Inflammatory macrophage treated with lipopolysaccharide for 1 hour (primary cell): ENCODE results near the gene ANKRD31.

ENCODE experiments used
- DNase-seq, 2 donors: peaks; one replicate each; pipeline ENCODE4 v3.0.0-alpha.2; 2020 to 2022

Gene ANKRD31

DNA sequence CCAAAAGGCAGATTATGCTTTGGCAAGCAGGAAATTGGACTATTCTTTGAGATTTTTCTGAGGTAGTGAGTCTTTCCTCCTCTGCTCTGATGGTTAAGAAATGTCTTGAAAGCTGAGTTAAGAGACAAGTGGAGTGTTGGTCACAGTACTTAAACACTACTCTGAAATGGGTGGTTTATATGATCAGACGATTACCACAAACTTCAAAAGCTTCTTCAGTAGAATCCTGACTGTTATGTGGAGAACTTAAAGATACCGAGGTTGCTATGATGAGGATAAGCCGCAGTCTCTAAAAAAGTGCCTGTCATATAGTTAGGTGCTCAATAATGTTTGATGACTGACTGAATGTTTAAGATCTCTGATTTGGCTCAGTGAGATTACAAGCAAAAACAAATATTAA lies 208.6 kb downstream of the ANKRD31 start:
- DNase-seq: no peak

DNA sequence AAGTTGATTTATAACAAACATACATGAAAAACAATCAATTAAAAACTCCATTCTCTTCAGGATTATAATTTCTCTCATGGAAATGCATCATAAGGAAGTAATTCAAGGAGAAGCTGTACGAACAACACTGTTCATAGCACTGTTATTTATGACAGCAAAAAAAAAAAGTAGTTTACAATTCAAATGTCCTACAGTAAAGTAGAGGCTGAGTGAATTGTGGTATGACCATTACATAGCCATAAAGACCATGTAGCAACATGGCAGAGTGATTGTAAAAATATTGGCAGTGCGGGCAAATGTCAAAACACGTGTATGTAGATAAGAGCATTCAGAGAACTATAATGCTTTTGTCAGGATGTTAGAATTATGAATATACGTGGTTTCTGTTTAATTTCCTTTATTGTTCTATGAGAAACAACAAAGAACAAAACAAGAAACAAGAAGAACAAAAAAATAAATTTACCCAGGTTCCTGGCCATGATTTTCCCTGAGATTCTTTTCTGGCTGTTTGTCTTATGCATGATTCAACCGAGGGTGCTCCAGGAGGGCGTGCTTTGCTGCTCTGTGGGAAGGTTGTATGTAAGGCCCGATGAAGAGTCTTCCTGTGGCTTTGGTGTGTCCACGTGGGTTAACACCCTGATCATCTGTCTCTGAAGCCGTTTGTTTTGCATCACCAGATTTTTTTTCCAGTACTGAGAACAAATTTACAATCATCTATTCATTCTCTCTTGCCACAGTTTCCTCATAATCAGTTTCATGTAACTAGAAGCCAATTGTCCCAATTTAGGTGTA lies 213.1 kb downstream of the ANKRD31 start:
- no peak for DNase-seq

DNA sequence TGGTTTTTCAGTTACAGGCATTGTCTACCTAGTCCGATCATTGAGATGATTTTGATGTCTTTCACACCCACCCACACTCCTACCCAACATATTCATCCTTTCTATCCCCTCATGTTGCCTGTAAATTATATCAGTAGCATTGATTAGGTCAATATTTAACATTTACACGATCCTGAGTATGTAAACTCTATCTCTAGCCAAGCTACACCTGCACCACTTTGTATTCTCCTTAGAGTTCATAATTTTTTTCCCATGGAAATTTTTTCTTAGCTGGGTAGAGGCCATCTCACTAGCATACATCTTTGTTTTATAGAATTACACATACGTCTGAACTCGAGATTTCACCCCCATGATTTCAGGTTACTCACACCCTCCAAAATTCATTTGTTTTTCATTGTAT lies 214.9 kb downstream of the ANKRD31 start:
- DNase-seq: no peak

GRCh38 chr5:75021219-75021618 lies 215.5 kb downstream of the ANKRD31 start:
- no peak for DNase-seq

- DNase-seq: no peak
Measured at GRCh38 chr5:75020016-75020656, 216.5 kb downstream of the ANKRD31 start.

GRCh38 chr5:75018805-75019587 lies 217.7 kb downstream of the ANKRD31 start:
- DNase-seq: no peak
